HG02981 (cell line): Measurements from ENCODE around the gene NUP42.
"Not testable (repeated sequence)": the region's sequence is repeated elsewhere in the genome, so short reads cannot be mapped to it uniquely, and the experiment has no call there.

ENCODE experiments used
- ATAC-seq: cut with Tn5 transposase; IDR thresholded peaks from one replicate; pipeline ENCODE4 v1.9.1; 2021; ENCODE audit warnings: mild to moderate bottlenecking, moderate library complexity; ENCODE audit not compliant: unreplicated experiment

Gene NUP42

GRCh38 chr7:23200331-23200730 lies 18.5 kb downstream of the NUP42 start:
- no peak for ATAC-seq

- ATAC-seq: no peak
These were observed 22.4 kb downstream of the NUP42 start for GRCh38 chr7:23204241-23204640.

- no peak for ATAC-seq
These were observed 23.7 kb downstream of the NUP42 start for GRCh38 chr7:23205577-23205908.

GRCh38 chr7:23205909-23206767 lies 24.3 kb downstream of the NUP42 start:
- ATAC-seq: no peak

- ATAC-seq: no peak
These were observed 25.2 kb downstream of the NUP42 start for GRCh38 chr7:23207021-23207420.

- no peak for ATAC-seq
These were observed 26.0 kb downstream of the NUP42 start for GRCh38 chr7:23207884-23208283.

GRCh38 chr7:23208316-23208715 lies 26.5 kb downstream of the NUP42 start:
- ATAC-seq: no peak

GRCh38 chr7:23210506-23210905 lies 28.7 kb downstream of the NUP42 start:
- ATAC-seq: no peak

GRCh38 chr7:23211589-23211988 lies 29.7 kb downstream of the NUP42 start:
- ATAC-seq: no peak

- no peak for ATAC-seq
These were observed 30.5 kb downstream of the NUP42 start for GRCh38 chr7:23212395-23212794.

- ATAC-seq: no peak
These were observed 31.0 kb downstream of the NUP42 start for GRCh38 chr7:23212841-23213240.

GRCh38 chr7:23213755-23214154 lies 31.9 kb downstream of the NUP42 start:
- ATAC-seq: no peak

- ATAC-seq: no peak
These were observed 32.6 kb downstream of the NUP42 start for GRCh38 chr7:23214423-23214822.

GRCh38 chr7:23214938-23215337 lies 33.1 kb downstream of the NUP42 start:
- ATAC-seq: no peak

GRCh38 chr7:23216021-23216420 lies 34.2 kb downstream of the NUP42 start:
- no peak for ATAC-seq

- ATAC-seq: no peak
These were observed 36.3 kb downstream of the NUP42 start for GRCh38 chr7:23218196-23218595.

GRCh38 chr7:23220690-23221305 lies 39.0 kb downstream of the NUP42 start:
- no peak for ATAC-seq

- no peak for ATAC-seq
These were observed 40.7 kb downstream of the NUP42 start for GRCh38 chr7:23222439-23223030.

GRCh38 chr7:23224364-23224763 lies 42.5 kb downstream of the NUP42 start:
- ATAC-seq: not testable (repeated sequence)

GRCh38 chr7:23226844-23227450 lies 45.1 kb downstream of the NUP42 start:
- ATAC-seq: no peak

- no peak for ATAC-seq
These were observed 46.6 kb downstream of the NUP42 start for GRCh38 chr7:23228412-23228811.

GRCh38 chr7:23230641-23231101 lies 48.8 kb downstream of the NUP42 start:
- no peak for ATAC-seq
